ENCODE results near the gene RASSF5. TPM values are rescaled to one million over a fixed set of nuclear protein-coding genes. Genes with fewer than 3 reads are reported as not detected.

Gene RASSF5
- total RNA-seq, 2 donors from 2014 or later: 0.20 to 0.26 TPM

GRCh38 chr1:206558794-206559671, 51.7 kb downstream of the RASSF5 start:
- H3K4me1 Mint-ChIP-seq: peaks cover 10% of the 10 kb centered on the region
- TF ChIP-seq, protein P1, sequence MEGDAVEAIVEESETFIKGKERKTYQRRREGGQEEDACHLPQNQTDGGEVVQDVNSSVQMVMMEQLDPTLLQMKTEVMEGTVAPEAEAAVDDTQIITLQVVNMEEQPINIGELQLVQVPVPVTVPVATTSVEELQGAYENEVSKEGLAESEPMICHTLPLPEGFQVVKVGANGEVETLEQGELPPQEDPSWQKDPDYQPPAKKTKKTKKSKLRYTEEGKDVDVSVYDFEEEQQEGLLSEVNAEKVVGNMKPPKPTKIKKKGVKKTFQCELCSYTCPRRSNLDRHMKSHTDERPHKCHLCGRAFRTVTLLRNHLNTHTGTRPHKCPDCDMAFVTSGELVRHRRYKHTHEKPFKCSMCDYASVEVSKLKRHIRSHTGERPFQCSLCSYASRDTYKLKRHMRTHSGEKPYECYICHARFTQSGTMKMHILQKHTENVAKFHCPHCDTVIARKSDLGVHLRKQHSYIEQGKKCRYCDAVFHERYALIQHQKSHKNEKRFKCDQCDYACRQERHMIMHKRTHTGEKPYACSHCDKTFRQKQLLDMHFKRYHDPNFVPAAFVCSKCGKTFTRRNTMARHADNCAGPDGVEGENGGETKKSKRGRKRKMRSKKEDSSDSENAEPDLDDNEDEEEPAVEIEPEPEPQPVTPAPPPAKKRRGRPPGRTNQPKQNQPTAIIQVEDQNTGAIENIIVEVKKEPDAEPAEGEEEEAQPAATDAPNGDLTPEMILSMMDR (conservative IDR thresholded peaks at IDR 0.05): no peak
- no peak overlapping the region for H3K27ac Mint-ChIP-seq
- DNase-seq: no peak
- H3K4me3 Mint-ChIP-seq: no peak overlapping the region
- no peak overlapping the region for H3K4me3 ChIP-seq (ENCODE audit: low read length)
- H3K36me3 Mint-ChIP-seq (ENCODE audit: low read depth): no peaks in the 10 kb centered on the region
- H3K27ac ChIP-seq (ENCODE audit: low read depth, low read length): no peak overlapping the region
- no peaks in the 10 kb centered on the region for H3K36me3 ChIP-seq (ENCODE audit: control insufficient read depth, insufficient read depth, low read length)
- WGBS, 2 experiments (ENCODE audit: insufficient coverage in 1 of 2, insufficient read length in 1 of 2): 88% methylated on average over 6 of the region's 6 CpGs; no CpG with 5 or more reads in 1 of the 2 experiments
- peaks cover 47% of the 10 kb centered on the region for H3K27me3 Mint-ChIP-seq (ENCODE audit: insufficient read depth)
- no peaks in the 10 kb centered on the region for H3K9me3 ChIP-seq (ENCODE audit: control insufficient read depth, low read length)
- peaks cover 3% of the 10 kb centered on the region for H3K4me1 ChIP-seq (ENCODE audit: control insufficient read depth, insufficient read depth, low read length)
- no peak overlapping the region for H3K9ac ChIP-seq (ENCODE audit: extremely low read depth, low read length, poor library complexity, severe bottlenecking)
- peaks cover 48% of the 10 kb centered on the region for H3K27me3 ChIP-seq (ENCODE audit: control insufficient read depth, insufficient read depth, low read length, poor library complexity, severe bottlenecking)
- no peaks in the 10 kb centered on the region for H3K9me3 Mint-ChIP-seq

DNA sequence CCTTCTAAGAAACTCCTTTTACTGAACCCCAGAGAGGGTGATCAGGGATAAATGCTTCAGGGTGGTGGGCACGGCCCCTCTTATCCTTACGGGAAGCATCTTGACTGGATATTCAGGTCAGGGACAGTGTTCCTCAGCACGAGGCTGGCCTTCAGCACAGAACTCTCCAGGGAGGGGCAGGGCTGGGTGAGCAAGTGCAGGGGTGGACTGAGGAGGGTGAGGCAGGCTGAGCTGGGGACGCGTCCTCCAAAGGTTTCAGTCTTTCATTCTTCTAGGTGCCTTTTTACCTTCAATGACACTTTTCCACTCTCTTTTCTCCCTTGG, 52.3 kb downstream of the RASSF5 start:
- Mint-ChIP-seq H3K27me3 (ENCODE audit: insufficient read depth) (peaks cover 46% of the 10 kb centered on the region), H3K36me3 (ENCODE audit: low read depth) (no peaks in the 10 kb centered on the region), H3K27ac (no peak overlapping the region), H3K9me3 (no peaks in the 10 kb centered on the region), H3K4me1 (peaks cover 10% of the 10 kb centered on the region), H3K4me3 (no peak overlapping the region)
- Histone ChIP-seq H3K27me3 (ENCODE audit: control insufficient read depth, insufficient read depth, low read length, poor library complexity, severe bottlenecking) (peaks cover 47% of the 10 kb centered on the region), H3K4me1 (ENCODE audit: control insufficient read depth, insufficient read depth, low read length) (peaks cover 3% of the 10 kb centered on the region), H3K27ac (ENCODE audit: low read depth, low read length) (no peak overlapping the region), H3K36me3 (ENCODE audit: control insufficient read depth, insufficient read depth, low read length) (no peaks in the 10 kb centered on the region), H3K9ac (ENCODE audit: extremely low read depth, low read length, poor library complexity, severe bottlenecking) (no peak overlapping the region), H3K4me3 (ENCODE audit: low read length) (no peak overlapping the region), H3K9me3 (ENCODE audit: control insufficient read depth, low read length) (no peaks in the 10 kb centered on the region)
- TF ChIP-seq, protein P1 (conservative IDR thresholded peaks at IDR 0.05): no peak
- no peak for DNase-seq
- WGBS, 2 experiments (ENCODE audit: insufficient coverage in 1 of 2, insufficient read length in 1 of 2): 84 to 94% methylated on average over 5 of the region's 5 CpGs

DNA sequence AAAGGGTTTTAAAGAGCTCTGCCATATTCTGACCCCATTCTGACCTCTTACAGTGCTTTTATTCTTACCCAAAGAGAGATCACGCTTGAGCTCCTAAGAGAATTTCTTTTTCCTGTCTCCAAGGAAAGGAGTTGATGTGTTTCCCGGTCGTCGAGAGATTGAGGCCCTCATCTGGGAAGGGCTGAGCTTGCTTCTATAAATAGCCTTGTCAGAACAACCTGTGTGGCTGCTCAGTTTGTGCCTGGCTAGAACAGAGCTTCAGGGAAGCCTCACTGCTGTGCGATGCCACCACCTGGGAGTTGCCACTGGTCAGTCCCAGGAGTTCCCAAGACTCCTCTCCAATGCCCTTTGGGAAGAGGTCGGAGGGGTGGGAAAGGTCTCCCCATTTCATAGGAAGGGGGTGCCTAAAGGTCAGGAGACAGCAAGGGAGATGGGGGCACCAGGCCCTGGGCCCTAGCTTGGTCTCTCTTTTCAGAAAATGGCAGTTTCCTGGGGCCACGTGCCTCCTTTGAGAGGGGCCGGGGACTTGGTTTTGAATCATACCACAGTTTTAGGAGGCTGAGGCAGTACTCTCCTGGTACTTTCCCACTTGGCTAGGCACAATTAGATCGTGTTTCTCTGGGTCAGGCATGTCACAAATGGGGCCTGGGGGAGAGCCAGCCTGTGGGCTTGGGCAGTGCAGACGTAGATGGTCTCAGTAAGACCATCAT, 52.8 kb downstream of the RASSF5 start:
- no peak for DNase-seq
- H3K36me3 Mint-ChIP-seq (ENCODE audit: low read depth): no peaks in the 10 kb centered on the region

More for the DNA sequence above, 52.8 kb downstream of the RASSF5 start:
- WGBS, 2 experiments (ENCODE audit: insufficient coverage in 1 of 2, insufficient read length in 1 of 2): 73 to 85% methylated on average over 6 to 10 of the region's 10 CpGs
- peaks cover 48% of the 10 kb centered on the region for H3K27me3 Mint-ChIP-seq (ENCODE audit: insufficient read depth)
- TF ChIP-seq, protein P1 (conservative IDR thresholded peaks at IDR 0.05): no peak
- Histone ChIP-seq H3K4me1 (ENCODE audit: control insufficient read depth, insufficient read depth, low read length) (peaks cover 3% of the 10 kb centered on the region), H3K27ac (ENCODE audit: low read depth, low read length) (no peak overlapping the region), H3K9me3 (ENCODE audit: control insufficient read depth, low read length) (no peaks in the 10 kb centered on the region), H3K4me3 (ENCODE audit: low read length) (no peak overlapping the region), H3K27me3 (ENCODE audit: control insufficient read depth, insufficient read depth, low read length, poor library complexity, severe bottlenecking) (peaks cover 46% of the 10 kb centered on the region), H3K9ac (ENCODE audit: extremely low read depth, low read length, poor library complexity, severe bottlenecking) (no peak overlapping the region), H3K36me3 (ENCODE audit: control insufficient read depth, insufficient read depth, low read length) (no peaks in the 10 kb centered on the region)
- H3K4me3 Mint-ChIP-seq: no peak overlapping the region
- H3K9me3 Mint-ChIP-seq: no peaks in the 10 kb centered on the region
- H3K4me1 Mint-ChIP-seq: peaks cover 10% of the 10 kb centered on the region
- no peak overlapping the region for H3K27ac Mint-ChIP-seq
